Measurements from ENCODE around the gene ZNF653.

Gene ZNF653

GRCh38 chr19:11499220-11499726 is 6.4 kb downstream of the ZNF653 start:
- no peak overlapping the region for H3K27ac ChIP-seq (replicated peaks)
- H3K4me3 ChIP-seq (replicated peaks; ENCODE audit: insufficient read depth, low read length), result no peak overlapping the region
- TF ChIP-seq POLR2AphosphoS5 (IDR thresholded peaks at IDR 0.05; ENCODE audit: low read depth), result no peak
- no peak for TF ChIP-seq CTCF (IDR thresholded peaks at IDR 0.05; ENCODE audit: insufficient read depth, low read length)
- no peak for TF ChIP-seq REST (IDR thresholded peaks at IDR 0.05; ENCODE audit: insufficient replicate concordance, low read depth)
- TF ChIP-seq SPI1 (IDR thresholded peaks at IDR 0.05; ENCODE audit: borderline replicate concordance, low read depth), result no peak
- no peak for TF ChIP-seq GABPA (IDR thresholded peaks at IDR 0.05; ENCODE audit: low read depth)
- DNase-seq (ENCODE audit: low read depth in 1 of 2, low spot score in 1 of 2), result no peak
- no peaks in the 10 kb centered on the region for H3K27me3 ChIP-seq (ENCODE audit: insufficient read depth, poor library complexity, severe bottlenecking)

- TF ChIP-seq GABPA (IDR thresholded peaks at IDR 0.05; ENCODE audit: low read depth), result no peak
- TF ChIP-seq CTCF (IDR thresholded peaks at IDR 0.05; ENCODE audit: insufficient read depth, low read length), result peak; percentile 66
- no peak for TF ChIP-seq REST (IDR thresholded peaks at IDR 0.05; ENCODE audit: insufficient replicate concordance, low read depth)
- H3K27ac ChIP-seq (replicated peaks), result no peak overlapping the region
- H3K4me3 ChIP-seq (replicated peaks; ENCODE audit: insufficient read depth, low read length), result no peak overlapping the region
- no peaks in the 10 kb centered on the region for H3K27me3 ChIP-seq (ENCODE audit: insufficient read depth, poor library complexity, severe bottlenecking)
- DNase-seq (ENCODE audit: low read depth in 1 of 2, low spot score in 1 of 2), result peak; percentile 47 to 72
Observed at GRCh38 chr19:11496391-11497163, 9.1 kb downstream of the ZNF653 start.

- Histone ChIP-seq H3K27me3 (ENCODE audit: insufficient read depth, poor library complexity, severe bottlenecking) (no peaks in the 10 kb centered on the region), H3K4me3 (replicated peaks; ENCODE audit: insufficient read depth, low read length) (no peak overlapping the region), H3K27ac (replicated peaks) (no peak overlapping the region)
- no peak for TF ChIP-seq CTCF (IDR thresholded peaks at IDR 0.05; ENCODE audit: insufficient read depth, low read length)
- no peak for TF ChIP-seq POLR2AphosphoS5 (IDR thresholded peaks at IDR 0.05; ENCODE audit: low read depth)
- no peak for TF ChIP-seq REST (IDR thresholded peaks at IDR 0.05; ENCODE audit: insufficient replicate concordance, low read depth)
- TF ChIP-seq SPI1 (IDR thresholded peaks at IDR 0.05; ENCODE audit: borderline replicate concordance, low read depth), result no peak
- TF ChIP-seq GABPA (IDR thresholded peaks at IDR 0.05; ENCODE audit: low read depth), result no peak
- no peak for DNase-seq (ENCODE audit: low read depth in 1 of 2, low spot score in 1 of 2)
Observed at GRCh38 chr19:11495885-11496284, 9.8 kb downstream of the ZNF653 start.
